Stimulated activated CD4-positive, alpha-beta T cell treated with anti-CD3 and anti-CD28 coated beads, Interleukin-4, amount 100 ng/mL, for 48 hours (primary cell): ENCODE results near the gene HDAC4.

Experiments used
- DNase-seq, 2 donors: peaks; one replicate each; pipeline ENCODE4 v3.0.0-alpha.2; 2020; ENCODE audit warnings: low read depth in 2 of 2

The HDAC4 gene

DNA sequence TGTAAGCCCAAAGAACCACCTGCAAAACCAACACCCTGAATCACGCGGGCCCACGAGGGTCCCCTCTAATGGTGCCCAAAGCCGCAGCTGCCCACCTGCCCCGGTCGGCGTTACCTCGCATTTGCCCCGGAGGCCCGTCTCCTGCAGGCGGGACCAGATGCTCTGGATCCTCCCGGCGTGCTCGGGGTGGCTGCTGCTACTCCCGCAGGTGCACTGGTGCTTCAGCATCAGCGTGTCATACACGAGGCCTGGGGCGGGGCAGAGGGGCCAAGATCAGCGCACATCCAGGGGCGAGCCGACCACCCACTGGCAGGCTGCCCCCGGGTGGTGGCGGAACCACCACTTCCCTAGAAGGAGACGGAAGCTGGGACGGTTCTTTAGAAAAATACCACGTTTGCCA lies 292.9 kb downstream of the HDAC4 start:
- DNase-seq: no peak

GRCh38 chr2:239106966-239107365 lies 293.9 kb downstream of the HDAC4 start:
- DNase-seq: no peak

DNA sequence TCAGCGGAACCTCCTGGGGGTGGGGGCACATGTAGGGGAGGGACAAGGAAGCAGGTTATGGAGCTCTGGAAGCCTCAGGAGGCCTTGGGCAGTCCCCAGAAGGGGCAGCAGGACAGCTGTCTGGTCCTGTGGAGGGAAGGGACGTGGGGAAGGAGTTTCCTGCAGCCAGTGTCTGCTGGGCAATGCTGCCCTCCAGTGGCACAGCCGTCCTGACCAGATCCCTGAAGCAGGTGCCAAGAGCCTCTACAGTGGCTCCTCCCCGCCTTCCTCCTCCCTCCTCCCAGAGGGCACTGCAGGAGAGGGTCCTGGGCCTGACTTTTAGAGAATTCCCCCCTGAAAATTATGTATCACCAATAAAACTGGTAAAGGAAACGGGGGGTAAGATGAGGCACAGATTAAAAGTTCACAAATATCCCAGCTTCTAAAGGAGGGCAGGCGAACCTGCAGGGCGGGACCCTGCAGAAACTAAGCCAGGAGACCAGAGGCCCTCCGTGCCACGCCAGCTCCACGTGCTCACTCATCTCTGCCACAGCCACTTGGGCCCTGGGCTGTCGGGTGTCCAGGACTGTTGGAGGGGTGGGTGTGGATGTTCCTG lies 294.4 kb downstream of the HDAC4 start:
- no peak for DNase-seq

GRCh38 chr2:239105234-239105633 lies 295.6 kb downstream of the HDAC4 start:
- DNase-seq: no peak

DNA sequence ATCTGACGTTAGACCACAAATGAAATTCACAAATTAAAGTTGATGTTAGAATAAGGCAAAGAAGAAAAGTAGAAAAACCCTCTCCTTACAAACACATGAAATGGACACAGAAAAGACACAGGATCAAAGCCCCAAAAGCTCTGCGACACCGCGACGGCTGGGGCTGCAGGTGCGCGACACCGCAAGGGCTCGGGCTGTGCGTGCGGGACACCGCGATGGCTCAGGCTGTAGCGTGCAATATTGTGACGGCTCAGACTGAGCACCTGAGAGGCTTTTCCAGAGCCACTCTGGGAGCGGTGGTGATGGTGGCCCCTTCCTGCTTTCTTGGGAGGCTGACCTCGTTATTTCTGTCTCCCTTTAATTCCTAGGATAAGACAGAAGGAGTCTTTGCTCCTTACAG lies 296.0 kb downstream of the HDAC4 start:
- no peak for DNase-seq

GRCh38 chr2:239103125-239104098 lies 297.4 kb downstream of the HDAC4 start:
- DNase-seq: no peak

- no peak for DNase-seq
Observed at GRCh38 chr2:239102266-239102665, 298.6 kb downstream of the HDAC4 start.

GRCh38 chr2:239101807-239102206 lies 299.0 kb downstream of the HDAC4 start:
- DNase-seq: no peak

DNA sequence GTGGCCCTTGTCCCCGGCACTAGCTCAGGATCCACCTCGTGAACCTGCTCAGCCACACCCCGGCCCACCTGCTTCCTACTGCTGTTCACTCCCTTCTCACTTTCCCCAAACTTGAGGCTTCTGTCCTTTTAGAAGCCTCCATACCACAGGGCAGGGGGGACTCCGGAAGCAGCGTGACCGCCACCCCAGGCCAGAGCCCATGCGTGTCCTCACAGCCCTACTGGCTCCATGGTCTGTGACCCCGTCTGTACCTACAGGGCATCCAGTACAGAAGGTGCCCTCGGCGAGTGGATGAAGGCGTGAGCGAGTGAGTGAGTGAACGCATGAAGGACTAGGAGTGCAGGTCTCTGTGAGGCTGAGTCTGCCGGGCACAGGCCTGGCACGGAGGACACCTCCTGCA lies 299.7 kb downstream of the HDAC4 start:
- DNase-seq: no peak

GRCh38 chr2:239099474-239099873 lies 301.3 kb downstream of the HDAC4 start:
- no peak for DNase-seq

DNA sequence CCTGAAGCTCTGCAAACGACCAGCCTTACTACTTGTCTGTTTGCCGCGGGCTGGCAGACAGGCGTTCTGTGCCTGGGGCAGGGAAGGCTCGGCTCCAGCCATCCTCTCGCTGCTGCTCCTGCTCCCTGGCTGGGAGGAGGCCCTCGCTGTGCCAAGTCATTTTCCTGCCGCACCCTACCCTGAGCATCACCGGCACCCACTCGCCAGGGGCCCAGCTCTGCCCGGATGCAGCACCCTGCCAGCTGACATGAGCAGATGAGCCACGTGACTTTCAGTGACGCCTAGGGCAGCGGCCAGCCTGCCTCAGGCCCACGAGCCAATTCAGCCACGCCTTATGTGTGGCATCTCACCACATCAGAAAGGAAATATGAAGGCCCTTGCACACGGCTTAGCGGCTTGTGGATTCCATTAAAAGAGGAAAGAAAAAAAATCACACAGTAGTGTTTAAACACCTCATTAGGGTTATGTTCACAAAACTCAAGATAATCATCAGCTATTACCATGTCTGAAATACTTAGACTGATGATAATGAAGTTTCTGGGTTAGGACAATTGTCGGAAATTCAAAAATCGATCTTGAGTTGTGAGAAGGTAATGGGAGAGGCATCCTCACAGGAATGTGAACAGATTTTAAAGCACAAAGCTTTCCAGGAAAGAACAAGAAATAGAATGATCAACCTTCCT lies 302.4 kb downstream of the HDAC4 start:
- DNase-seq: no peak

- no peak for DNase-seq
Observed at GRCh38 chr2:239097428-239097696, 303.5 kb downstream of the HDAC4 start.

DNA sequence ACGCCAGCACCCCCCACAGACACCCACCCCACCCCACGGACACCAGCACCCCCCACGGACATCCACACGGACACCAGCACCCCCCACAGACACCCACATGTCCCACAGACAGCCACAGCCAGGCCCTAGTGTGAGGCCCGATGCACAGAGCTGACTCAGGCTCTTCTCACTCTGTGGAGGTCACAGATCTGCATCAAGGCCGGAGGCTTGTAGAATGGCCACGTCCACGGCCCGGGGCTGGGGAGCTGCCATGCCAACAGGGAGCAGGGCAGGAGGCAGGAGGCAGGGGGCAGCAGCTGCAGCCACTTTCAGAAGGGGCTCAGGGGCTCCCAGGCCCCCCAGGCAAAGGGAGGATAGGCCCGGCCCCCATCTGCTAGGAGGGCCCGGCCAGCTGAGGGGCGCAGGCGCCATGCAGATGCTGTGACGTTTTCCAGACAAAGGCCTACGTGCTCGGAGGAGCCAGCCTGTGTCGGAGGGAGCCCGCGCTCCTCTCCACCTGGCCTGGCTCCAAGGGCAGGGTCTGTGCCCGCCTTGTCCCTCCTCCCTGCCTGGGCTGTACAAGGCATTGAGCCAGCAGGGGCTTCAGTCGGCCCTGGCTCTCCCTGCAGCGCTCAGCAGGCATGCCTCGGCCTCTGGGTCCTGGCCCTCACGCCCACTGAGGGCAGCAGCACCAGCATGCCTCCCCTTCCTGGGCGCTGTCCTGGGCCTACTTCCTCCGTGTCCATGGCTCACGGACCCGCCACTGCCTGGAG lies 304.0 kb downstream of the HDAC4 start:
- DNase-seq: no peak

DNA sequence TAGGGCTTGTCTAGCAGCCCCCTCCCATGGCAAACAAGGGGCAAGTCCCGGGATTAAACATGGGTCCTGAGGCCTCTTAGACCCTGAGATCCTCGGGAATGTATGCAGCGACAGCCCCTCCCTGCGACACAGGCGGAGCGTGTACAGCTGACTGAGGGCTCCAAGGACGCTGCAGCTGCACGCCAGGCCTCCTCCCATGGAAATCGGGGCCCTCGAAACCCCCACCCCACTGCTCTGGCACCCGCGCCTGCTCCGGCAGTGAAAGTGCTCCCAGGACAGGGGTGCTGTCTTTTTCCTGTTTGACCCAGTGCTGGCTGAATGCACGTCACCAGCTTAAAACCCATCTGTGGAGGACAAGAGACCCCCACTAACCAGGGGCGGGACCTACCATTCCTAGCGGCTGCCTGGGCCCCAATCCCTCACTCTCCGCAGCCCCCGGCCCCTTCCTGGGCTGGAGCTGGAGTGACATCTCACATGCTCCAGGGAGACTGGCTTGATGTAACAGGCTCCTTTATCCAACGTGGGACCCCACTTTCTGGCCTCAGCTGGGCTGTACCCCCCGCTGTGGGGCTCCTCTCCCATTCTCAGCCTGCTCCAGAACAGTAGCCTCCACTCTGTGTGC lies 305.2 kb downstream of the HDAC4 start:
- DNase-seq: no peak

GRCh38 chr2:239094867-239095266 lies 306.0 kb downstream of the HDAC4 start:
- no peak for DNase-seq

DNA sequence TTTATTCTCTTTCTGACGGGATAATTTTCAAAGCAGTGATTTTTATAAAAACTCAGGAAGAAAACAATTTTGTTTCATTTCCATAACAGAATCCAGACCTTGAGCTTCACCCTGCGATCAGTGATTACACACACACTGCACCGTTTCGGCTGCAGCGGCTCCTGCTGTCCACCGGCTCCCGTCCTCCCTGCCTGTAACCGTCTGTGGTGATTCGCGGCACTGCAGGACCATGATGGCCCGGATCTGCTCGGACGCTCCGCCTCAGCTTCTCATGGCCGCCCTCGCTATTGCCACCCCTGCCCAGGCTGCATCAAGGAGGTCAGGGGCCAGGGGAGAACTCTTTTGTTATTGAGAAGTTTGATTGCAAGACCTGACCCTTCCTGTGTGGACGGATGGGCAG lies 306.9 kb downstream of the HDAC4 start:
- no peak for DNase-seq

GRCh38 chr2:239093542-239093941 lies 307.3 kb downstream of the HDAC4 start:
- DNase-seq: no peak

DNA sequence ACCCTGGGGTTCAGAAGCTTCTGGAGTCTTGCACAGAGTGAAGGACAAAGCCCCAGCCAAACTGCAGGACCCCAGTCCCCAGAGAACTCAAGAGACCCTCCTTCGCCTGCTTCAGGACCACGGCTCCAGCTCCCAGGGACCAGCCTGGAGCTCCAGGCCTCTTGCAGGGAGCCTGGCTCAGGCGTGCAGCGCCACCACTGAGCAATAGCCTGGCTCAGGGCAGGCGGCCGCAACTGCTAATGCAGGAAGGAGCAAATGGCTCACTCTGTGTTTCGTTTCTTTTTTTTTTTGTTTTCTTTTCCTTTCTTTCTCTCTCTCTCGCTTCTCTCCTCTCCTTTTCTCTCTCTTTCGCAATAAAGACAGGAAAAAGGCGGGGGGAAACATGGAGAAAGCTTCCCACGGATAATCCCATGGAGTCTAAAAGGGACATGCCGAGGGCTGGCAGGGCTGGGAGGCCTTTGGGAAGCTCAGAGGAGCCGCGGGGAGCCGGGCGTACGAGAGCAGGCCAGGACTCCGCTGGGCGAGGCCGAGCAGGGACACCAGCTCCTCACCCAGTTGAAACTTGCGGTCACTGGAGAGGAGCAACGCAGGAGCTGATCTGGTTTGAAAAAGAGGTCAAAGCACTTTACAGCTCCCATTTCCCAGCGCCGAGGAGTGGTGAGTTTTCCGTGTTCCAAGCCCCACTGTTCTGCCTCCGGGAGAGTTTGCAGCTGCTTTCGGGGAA lies 308.1 kb downstream of the HDAC4 start:
- DNase-seq: no peak

DNA sequence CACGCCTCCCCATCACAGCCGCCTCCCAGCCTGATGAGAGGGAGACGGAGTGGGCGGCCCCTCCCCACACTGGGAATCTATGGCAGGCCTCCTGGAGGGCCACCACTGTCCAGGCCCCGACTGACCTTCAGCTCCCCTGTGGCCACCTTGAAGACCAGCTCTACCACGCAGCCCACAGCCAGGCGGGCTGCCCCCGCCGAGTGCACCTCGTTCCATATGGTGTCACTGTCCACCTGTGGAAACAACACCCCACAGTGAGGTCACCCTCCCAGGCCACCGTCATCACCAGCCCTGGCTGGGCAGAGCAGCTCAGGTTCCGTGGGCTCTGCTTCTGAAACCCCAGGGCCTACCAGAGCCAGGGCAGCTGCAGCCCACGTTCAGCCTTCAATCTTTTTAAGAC lies 310.9 kb downstream of the HDAC4 start:
- DNase-seq: no peak

- no peak for DNase-seq
Observed at GRCh38 chr2:239087046-239087710, 313.6 kb downstream of the HDAC4 start.
